ENCODE results near the gene CHPF2.

The CHPF2 gene

DNA sequence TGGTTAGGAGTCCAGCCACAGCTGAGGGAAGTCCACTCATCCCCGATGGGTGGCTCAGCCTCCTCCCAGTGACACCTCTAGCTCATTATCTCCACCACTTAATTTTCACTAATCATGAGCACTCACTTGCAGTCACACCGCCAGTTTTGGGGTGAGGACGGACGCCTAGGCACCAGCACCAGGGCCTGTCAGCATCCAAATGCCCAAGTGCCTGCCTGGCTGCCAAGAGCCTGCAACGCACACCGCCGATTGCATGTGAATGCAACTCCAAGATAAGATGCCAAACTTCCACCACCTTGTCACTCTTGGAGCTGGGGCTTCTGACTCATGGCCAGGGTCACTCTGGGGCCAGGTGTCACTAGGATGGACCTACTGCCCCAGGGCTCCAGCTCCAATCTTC, 40.6 kb downstream of the CHPF2 start:
- DNase-seq, result peak; percentile 27

DNA sequence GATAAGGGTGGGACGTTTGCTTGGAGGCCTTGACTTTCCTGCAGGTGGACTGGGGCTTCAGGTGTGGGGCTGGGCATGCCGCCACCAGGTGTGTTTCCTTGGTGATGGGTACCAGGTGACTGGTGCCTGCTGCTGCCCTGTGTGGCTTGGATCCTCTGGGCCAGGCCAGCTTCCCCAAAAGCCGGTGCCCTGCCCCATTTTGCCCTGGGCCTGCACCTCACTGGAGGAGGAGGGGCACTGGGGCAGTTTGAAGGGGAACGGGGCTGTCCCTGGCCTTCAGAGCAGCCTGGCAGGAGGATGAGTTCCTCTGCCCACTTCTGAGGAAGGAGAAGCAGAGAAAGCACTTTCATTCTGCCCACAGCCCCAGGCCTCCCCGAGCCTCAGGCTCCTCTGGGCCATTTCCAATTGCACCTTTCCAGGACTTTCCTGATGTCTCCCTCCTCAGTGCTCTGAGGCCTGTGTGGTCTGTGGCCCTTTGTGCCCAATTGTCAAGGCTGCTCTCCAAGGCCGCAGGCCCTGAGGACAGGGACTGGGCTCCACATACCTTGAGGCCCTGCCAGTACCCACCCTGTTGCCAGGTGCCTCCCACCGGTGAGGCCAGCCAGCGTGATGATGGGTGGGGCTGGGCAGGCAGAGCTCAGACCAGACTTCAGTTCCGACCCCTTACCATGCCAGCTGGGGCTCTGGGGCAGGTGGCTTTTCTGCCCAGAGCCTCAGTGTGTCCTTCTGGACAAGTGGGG, 41.5 kb downstream of the CHPF2 start:
- no peak for DNase-seq

DNA sequence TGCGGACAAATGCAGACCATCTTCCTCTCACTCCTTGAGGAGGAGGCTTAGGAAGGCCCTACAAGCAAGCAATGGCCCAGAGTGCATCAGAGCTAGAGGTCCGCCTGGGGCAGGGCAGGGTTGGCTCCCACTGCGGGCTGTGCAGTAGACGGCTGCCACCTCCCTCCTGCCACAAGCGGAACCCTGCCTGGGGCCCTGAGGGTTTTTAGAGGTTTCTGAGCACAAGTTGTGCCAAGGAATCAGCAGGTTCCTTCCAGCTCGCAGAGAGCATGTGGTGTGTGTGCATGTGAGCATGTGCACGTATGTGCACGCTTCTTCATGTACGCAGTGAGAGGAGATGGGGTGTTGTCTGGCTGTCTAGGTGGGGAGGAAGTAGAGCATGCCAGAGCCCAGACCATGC, 42.1 kb downstream of the CHPF2 start:
- peak; percentile 26 for DNase-seq

DNA sequence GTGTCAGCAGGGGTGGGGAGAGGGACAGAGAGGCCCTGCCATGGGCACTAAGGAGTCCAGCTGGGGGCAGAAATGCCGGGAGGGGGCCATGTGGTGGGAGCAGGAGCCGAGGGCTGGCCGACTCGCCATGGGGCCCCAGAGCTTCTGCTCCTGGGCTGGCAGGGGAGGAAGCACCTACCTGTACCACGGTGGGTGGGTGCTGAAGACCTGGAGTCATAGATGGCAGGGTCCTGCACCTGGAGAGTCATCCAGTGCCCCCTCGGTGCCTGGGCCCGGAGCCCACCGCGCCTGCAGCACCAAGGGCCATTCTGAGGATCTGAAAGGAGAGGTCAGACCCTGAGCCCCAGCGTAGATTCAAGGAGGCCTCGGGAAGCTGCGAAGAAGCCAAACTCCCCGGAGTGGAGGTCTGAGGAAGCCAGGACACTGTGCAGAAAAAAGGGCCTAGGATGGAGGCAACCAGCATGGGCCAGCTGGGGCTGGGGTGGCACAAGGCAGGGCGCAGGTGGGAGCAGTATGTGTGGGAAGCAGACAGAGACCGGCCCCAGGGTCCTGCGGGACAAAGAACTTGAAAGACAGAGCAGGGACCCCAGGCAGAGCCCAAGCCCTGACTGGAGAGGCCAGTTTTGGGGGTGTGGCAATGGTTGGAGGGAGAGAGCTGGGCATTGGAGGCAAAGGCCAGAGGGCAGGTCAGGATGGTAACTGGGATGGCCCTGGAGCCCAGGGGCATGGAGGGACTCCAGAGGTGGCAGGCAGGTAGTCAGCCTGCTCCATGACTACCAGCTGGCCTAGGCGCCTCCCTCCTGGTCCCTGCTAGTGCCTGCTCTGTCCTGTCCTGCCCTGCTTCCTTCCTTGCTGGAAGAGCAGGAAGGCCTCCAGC, 42.9 kb downstream of the CHPF2 start:
- DNase-seq, result no peak

DNA sequence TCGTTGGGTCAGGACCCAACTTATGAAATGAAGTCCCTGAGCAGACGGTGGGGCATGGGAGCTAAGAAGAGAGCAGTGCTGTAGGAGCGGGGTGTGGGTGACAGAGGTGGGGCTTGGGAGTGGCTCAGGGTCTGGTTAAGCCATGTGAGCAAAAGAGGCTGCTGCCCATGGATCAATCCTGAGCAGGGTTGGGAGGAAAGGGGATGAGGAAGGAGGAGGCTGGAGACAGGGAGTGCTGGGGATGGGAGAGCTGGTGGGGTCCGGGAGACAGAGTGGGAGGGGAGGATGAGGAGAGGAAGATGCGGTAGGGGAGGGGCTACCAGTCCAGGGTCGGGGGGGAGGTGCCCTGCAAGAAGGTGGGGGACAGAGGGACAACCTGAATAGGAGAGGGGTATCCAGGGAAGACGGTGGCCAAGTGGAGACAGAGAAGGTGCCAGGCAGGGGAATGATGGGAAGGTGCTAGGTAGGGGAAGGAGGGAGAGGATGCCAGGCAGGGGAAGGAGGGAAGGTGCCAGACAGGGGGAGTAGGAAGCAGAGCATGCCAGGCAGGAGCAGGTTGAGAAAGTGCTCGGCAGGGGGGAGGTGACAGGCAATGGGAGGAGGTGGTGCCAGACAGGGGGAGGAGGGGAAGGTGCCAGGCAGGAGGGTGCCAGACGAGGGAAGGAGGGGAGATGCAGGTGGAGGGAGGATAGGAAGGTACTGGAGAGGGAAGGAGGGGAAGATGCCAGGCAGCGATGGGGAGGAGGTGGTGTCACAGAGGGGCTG, 43.7 kb downstream of the CHPF2 start:
- no peak for DNase-seq

DNA sequence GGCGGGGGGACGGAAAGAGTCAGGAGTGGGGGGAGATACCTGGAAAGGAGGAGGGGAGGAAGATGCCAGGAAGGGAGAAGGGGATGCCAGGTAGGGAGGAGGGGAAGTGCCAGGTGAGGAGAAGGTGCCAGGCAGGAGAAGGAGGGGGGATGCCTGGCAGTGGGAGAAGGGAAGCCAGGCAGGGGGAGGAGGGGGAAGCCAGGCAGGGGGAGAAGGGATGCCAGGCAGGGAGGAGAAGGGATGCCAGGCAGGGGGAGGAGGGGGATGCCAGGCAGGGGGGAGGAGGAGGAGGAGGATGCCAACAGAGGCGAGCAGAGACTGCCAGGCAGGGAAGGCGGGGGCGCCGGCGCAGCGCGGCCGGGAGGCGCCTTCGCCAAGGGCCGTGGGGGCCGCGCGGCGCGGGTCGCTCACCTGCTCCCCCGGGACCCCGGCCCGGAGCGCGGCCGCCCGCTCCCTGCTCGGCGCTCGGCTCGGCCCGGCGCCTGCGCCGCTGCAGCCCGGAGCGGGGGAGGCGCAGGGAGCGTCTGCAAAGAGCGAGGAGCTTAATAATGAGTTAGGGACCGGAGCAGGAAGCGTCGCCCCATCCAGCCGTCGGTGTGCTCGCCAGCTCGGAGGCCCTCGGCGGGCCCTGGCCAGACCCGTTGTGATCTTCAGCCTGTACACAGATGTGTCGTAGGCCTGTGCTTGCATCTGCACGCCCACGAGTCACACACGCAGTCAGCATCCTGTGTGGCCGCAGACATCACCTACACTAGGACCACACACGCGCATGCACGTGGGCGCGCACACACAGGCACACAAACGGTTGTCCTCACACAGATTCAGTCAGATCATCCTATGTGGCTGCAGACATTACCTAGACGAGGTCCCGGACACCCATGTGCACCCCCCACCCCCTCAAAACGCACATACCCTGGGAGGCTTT, 44.6 kb downstream of the CHPF2 start:
- DNase-seq, result peak; percentile 73

DNA sequence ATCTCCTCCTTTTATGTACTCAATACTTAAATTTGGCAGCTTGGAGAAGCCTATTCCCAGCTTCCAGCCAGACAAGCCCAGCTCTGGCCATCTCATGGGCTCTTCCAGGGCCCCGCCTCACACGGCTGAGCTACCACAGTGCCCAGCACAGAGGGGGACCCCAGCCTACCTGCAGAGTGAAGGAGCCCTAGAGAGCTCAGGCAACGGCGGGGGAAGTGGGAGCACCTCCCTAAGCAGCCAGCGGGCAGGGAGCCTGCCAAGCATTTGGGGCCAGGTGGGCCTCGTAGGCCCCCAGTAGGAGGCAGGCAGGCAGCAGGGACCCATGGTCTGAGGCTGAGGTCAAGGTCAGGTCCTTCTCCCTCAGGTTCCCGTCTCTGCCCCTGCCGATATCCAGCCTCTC, 45.3 kb downstream of the CHPF2 start:
- DNase-seq, result no peak

DNA sequence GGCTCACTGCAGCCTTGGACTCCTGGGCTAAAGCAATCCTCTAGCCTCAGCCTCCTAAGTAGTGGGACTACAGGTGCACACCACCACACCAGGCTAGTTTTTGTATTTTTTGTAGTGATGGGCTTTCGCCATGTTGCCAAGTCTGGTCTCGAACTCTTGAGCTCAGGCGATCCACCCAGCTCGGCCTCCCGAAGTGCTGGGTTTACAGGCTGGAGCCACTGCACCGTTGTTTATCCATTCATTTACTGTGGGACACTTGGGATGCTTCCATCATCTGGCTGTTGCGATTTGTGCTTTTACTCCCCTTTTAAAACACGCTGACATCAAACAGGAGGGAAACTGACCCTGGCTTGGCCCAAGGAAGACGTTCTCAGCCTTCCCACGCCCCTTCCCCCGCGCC, 46.7 kb downstream of the CHPF2 start:
- no peak for DNase-seq

DNA sequence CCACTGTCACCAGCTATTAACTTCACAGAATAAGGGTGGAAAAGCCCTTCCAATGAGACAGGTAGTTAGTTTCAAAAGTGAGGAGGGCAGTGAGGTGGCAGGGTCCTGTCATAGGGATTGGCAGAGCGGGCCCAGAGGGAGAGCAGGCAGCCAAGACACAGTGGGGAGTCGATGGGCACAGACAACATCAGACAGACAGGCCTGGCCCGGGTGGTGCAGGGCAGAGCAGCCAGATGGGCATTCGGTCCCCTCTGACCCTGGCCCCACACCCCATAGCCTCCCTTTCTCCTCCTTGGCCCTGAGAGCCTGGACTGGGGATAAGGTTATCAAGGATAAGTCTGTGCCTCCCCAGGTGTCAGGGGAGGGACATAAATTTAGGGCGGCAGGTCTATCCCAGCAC, 47.6 kb downstream of the CHPF2 start:
- DNase-seq, result no peak

DNA sequence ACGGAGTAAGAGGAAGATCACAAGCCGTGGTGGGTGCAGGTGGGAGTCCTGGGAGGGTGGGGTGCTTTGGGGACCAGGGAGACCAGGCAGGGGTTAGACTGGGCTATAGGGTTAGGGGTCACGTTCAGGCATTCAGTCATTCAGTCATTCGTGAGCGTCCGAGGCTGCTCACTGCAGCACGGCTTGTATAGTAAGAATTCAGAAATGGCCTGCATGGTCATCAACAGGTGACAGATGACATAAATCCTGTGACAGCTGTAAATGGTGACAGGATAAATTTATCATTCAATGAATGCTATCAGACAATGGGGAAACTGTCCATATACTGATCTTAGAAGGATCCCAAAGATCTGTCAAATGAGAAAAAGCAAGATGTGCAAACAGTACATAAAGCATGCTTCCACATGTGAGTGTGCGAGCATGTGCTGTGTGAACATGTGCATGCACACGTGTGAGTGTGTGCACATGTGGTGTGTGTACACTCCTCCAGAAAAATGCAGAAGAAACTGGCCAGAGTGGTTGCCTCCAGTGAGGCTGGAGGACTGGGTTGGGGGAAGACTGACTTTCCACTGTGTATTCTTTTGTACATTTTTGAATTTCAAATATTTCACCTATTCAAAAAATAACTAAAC, 48.2 kb downstream of the CHPF2 start:
- no peak for DNase-seq

DNA sequence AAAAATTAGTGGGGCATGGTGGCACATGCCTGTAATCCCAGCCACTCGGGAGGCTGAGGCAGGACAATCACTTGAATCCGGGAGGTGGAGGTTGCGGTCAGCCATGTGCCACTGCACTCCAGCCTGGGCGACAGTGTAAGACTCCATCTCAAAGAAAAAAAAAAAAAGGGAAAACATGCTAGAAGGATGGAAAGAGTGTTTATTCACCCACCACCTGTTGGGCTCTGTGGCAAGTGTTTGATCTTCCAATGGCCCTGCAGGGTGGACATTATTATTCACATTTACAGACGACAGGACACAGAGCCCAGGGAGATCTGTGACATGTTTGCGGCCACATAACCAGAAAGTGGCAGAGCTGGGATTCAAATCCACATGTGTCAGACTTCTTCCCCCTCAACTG, 49.4 kb downstream of the CHPF2 start:
- DNase-seq, result no peak

DNA sequence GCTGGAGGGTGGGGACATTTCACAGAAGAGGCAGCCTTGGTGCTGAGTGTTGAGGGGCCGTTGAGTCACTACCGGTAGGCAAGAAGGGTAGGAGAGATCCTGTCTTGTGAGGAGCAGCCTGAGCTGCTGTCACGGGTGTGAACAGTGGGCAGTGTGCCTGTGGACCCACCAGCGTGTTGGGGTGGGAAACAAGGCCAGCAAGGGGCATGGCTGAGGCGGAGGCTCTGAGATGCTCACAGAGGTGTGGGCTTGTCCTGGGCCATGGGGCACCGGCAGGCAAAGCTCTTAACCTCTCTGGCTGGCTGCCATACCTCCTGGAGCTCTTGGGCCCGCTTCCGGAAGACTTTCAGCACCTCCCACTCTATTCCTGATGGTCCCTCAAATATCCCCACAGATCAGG, 49.8 kb downstream of the CHPF2 start:
- no peak for DNase-seq

DNA sequence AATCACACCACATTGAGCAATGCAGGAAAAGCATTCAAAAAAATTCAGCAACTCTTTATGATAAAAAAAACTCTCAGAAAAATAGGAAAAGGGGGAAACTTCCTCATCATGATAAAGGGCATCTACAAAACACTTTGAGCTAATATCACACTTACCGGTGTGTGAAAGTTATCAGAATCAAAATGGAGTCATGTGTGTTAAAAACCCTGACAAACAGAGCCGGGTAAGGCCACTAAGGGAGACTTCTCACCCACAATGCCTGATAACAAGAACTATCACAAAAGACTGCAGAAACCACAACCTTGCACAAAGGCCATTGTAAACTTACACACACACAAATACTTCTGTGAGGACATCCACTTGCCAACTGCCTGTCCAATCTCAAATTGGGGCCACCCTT, 51.0 kb downstream of the CHPF2 start:
- no peak for DNase-seq

DNA sequence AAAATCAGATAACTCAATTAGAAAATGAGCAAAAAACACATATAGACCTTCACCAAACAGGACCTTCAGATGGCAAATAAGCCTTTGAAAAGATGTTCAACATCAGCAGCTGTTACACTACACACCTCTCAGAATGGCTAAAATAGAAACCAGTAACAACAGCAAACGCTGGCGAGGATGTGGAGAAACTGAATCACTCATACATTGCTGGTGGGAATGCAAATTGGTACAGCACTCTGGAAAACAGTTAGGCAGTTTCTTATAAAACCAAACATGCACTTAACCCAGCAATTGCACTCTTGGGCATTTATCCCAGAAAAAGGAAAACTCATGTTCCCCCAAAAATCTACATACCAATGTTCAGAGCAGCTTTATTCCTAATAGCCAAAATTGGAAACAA, 53.9 kb downstream of the CHPF2 start:
- DNase-seq, result no peak

All from hematopoietic multipotent progenitor cell treated with erythropoietin and hydrocortisone succinate and interleukin-3 and kit ligand, for 6 days (in vitro differentiated cells).